ENCODE data around the gene MLANA.
"Not testable (repeated sequence)": the region's sequence is repeated elsewhere in the genome, so short reads cannot be mapped to it uniquely, and the experiment has no call there.

The MLANA gene

DNA sequence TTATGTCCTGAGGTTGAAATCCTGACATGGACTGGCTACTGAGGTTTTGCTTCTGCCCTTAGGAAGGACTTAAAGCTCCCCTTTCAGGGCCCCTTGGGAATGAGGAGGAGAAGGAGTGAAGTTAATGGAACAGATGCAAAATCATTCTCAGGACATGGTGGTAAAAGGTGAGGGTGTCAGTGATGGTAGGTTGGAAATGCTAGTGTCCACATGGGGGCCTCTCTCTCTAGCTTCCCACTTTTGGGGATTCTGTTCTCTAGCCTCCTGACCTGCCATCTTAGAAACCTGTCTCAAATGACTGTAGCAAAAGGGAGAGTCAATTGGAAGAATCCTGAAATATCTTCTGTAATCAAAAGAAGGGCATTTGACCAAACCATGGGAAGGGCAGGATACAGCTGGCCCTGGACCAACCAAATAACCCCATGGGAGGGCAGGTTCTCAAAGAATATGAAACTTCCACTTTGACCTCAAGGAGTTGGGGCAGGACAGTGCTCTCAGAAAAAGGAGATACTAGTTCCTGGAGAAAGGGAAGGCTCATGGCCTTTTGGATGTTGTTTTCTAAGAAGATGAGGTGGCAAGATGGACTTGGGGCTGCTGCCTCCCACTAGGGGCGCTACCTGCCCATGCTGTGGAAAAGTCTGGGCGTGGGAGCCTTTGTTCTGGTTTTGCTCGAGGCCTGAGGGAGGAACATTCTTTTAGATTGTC lies 21.2 kb upstream of the MLANA start:
- DNase-seq (ENCODE audit: low spot score): no peak

DNA sequence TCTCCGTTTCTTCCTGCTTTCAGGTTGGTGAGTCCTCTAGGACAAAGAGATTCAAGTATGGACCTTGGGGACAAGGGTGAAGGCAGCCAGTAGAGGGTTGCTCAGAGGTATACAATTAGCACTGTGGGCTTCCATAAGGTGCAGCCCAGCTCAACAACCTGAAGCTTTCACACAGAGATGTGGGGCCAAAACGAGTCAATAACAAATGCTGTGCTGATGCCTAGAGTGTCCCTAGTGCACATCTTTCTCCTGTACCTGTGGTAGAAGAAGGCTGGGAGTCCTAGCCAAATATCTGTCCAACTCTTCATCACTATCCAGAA lies 20.7 kb upstream of the MLANA start:
- DNase-seq (ENCODE audit: low spot score): no peak

DNA sequence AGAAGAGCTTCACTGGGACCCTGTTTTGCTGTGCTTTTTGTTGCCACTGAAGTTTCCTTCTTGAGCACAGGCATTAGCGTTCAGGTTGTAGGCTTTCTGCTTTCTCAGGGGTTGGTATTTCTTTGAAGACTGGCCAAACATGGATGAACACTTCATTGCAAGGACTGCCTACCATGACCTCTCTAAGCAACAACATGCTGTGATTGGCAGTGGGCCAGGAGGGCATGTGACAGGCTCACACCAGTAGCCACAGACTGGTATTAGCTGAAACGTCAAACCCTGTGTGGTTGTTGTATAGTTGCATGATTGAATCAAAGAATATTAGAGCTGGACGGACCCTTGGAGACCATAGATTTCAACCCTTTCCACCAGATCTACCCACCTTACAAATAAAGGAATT lies 20.0 kb upstream of the MLANA start:
- peak; percentile 24 for DNase-seq (ENCODE audit: low spot score)

DNA sequence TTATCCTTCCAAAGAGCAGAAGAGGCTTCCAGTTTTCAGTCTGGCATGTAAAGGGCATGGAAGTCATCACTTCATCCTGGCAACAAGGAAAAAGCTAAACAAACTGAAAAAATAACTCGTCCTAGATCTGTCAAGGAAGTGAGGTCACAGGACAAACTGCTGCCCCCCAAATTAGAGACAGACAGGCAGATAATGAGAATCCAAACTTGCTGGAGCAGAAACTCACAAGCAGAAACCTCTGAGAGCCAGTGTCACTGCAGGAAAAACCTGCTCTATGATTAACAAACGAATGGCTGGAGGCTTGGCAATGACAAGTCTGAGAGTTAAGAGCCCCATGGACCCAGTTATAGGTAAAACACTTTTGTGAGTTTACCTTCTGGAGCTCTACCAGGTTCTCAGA lies 18.9 kb upstream of the MLANA start:
- DNase-seq (ENCODE audit: low spot score): no peak

DNA sequence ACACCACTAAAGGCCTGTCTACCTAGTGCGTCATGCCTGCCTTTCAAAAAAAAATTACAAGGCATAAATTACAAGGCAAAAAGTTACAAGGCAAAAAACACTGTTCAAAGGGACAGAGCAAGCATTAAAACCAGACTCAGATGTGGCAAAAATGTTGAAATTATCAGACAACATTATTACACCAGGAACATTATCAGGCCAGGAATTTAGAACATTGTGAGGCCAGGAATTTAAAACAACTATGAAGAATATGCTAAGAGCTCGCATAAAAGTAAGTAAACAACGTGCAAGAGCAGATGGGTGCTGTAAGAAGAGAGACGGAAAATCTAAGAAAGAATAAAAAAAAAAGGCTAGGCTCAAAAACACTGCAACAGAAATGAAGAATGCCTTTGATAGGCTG lies 18.2 kb upstream of the MLANA start:
- DNase-seq (ENCODE audit: low spot score): no peak

DNA sequence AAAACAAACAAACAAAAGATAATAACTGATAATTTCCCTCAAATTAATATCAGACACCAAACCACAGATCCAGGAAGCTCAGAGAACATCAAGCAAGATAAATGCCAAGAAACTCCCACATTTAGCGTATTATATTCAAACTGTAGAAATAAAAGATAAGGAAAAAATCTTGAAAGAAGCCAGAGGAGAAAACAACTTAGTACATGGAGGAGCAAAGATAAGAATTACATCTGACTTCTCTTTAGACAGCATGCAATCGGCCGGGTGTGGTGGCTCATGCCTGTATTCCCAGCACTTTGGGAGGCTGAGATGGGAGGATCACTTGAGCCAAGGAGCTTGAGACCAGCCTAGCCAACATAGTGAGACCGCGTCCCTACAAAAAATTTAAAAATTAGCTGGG lies 17.2 kb upstream of the MLANA start:
- no peak for DNase-seq (ENCODE audit: low spot score)

DNA sequence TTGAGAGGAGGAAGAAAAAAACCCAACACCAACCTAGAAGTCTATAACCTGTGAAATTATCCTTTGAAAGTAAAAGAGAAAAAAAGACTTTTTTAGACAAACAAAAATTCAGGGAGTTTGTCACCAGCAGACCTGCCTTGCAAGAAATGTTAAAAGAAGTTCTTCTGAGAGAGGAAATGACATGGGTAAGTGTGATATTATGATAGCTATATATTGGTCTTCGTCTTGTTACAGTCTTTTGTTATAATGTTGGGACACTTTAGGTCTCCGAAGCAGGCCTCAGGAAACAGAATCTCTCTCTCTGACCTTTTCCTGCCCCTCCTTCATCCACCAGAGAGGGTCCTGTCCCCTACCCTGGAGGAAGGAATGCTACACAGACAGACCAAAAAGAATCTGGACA lies 16.6 kb upstream of the MLANA start:
- no peak for DNase-seq (ENCODE audit: low spot score)

DNA sequence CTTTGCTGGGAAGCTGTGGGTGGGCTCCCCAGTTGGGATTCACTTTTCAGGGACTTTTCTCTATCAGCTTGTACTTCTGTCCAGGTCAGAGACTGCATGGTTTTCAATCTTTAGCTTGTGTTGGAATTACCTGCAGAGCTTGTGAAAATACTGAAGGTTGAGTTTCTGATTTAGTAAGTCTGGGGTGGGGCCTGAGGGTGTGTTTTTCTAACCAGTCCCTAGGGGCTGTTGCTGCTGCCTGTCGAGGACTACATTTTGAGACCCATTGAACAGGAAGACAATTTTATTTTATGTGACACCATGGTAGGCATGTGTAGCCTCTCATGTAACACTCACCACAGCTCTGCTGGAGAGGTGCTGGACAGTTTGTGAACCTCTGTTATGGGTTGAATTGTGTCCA lies 14.7 kb upstream of the MLANA start:
- no peak for DNase-seq (ENCODE audit: low spot score)

DNA sequence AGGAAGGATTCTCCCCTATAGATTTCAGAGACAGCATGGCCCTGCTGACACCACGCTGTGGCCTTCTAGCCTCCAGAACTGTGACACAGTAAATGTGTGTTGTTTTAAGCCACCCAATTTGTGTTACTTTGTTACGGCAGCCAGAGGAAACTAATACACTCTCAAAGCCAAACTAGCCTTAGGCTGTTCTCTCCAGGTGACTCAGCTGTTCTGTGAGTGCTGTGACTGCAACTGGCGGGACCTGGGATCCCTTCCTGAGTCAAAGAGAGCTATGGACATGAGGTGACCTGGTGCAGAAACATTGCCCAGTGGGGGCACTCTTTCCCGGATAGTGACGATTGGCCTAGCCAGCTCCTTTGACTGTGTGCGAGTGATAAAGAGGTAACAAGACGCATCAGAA lies 14.0 kb upstream of the MLANA start:
- DNase-seq (ENCODE audit: low spot score): no peak

DNA sequence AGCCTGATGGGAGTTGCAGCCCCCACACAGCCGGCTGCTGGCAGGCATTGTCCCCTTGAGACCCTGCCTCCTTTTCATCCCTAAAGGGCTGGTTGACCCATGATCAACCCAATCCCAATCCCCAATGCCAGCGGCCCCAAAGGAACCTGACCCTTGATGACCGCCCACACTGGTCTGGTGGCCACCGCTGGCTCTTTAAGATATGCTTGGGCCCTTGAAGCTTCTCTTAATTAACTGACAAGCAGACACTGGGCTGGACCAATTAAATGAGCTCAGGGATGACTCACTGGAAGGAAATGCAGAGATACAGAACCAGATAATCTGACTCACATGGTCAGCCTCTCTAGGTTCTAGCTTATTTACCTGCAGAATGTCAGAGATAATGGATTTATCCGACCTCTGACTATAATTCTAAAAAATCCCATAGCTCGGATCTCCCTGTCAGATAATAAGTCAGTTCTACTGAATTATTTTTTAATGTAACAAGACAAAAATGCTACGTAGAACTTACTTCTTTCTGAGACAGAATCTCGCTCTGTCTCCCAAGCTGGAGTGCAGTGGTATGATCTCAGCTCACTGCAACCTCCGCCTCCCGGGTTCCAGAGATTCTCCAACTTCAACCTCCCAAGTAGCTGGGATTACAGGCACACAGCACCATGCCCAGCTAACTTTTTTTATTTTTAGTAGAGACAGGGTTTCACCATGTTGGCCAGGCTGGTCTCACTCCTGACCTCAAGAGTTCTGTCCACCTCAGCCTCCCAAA lies 11.1 kb upstream of the MLANA start:
- DNase-seq (ENCODE audit: low spot score): no peak

DNA sequence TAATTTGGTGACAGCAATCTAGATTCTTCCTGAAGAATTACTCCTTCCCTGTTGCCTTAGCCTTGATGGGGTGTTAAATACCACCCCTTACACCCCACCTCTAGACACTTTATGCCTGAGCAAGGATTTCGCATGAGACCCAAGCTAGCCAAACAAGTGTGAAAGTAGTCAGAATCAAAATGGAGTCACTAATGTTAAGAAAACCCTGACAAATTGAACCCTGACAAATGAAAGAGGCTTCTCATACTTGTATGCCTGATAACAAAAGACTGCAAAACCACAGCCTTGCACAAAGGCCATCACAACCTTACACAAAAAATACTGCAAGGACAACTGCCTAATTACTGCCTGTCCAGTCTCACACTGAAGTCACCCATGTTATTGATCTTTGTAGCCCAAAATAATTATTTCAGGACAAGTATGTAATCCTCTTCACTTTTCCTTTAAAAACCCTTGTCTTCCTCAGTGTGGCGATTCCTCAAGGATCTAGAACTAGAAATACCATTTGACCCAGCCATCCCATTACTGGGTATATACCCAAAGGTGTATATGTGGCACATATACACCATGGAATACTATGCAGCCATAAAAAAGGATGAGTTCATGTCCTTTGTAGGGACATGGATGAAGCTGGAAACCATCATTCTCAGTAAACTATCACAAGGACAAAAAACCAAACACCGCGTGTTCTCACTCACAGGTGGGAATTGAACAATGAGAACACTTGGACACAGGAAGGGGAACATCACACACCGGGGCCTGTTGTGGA lies 8.3 kb upstream of the MLANA start:
- DNase-seq (ENCODE audit: low spot score): not testable (repeated sequence)

DNA sequence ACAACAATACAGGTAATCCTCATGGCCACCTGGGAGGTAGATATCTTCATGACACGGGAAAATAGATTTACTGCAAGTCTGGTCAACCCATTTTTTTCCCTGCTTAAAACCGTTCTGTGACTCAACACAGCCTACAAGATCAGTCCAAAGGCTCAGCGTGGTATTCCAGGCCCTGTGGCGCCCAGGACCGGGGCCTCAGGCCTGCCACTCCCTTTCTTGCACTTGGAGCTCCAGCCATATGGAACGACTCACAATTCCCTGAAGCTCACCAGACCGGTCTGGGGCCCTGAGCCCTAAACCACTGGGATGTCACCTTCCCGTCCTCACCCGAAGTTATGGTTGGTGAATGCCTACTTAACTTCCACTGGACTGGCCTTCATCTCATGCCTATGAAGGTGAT lies 6.5 kb upstream of the MLANA start:
- DNase-seq (ENCODE audit: low spot score): no peak

DNA sequence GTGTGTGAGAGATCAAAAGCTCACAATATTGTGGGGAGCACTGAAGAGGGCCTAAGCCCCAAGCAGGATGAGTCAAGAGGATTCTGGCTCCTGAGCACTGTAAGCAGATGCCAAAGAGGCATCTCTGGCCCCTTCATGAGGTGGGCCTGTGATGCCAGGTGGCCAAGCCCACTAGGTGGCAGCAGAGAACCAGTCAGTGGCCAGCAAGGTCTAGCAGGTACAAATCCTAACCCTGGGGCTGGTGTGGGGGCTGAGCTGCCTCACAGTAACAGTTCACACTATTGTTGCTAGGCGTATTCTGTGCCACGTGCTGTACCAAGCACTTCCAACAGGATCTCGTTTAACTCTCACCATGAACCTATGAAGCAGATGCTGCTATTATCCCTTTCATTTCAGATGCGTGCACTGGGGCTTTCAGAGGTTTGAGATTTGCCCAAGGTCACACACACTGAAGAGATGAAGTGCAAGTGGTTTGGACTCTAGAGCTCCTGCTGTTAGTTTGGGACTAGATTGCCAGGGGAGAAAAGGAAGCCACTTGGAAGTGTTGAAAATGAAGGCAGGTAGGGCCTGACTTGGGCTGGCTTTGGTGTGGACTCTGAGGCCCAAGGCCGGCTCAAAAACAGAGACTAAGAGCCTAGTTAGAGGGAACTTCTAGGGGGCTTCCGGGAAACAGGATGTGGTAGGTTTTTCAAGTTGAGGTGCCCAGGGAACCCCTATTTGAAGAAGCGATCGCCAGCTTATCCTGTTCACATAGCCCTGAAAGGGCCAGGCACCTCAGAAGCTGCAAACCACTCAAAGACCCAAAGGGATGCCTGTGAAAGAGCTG lies 4.4 kb upstream of the MLANA start:
- DNase-seq (ENCODE audit: low spot score): peak; percentile 79

DNA sequence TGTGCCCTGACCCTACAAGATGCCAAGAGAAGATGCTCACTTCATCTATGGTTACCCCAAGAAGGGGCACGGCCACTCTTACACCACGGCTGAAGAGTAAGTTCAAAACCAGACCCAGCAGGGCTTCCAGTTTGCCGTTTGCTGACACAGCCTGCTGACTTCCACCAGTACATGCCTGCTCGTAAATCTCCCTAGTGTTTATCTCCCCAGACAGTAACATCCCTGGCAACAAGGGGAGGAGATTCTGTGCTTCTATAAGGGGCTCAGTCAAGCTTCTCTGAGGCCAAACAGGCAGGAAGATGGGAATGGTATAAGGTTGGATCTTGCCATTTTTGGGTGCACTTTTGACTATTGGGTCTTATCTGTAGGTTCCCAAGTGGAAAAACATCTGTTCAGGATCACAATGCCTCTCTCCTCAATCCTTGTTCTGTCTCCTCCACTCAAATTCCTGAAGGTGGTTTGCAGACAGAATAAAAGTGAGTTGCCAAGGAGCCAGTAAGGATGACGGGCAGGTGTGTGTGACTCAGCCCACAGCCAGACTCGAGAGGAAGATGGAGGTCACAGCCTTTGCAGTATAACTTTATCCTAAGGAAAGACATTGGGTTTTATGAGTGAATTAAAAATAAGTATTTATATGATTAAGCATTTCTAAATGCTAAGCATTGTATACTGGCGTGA lies 1.9 kb downstream of the MLANA start:
- DNase-seq (ENCODE audit: low spot score): no peak

DNA sequence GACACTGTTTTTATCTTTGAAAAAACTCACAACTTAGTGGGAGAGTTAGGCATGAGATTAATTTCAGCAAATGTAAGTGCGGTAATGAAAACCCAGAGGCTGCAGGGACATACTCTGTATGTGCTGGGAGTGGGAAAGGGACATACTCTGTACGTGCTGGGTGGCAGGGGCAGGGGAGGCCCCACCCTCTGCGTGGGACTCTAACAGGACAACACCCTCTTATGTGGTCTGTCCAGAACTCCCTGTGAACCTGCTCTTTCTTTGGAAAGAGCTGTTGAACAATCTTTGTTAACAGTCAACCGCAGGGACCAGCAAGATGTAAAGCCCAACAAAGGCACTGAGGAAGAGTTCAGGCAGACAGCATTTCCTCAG lies 2.4 kb downstream of the MLANA start:
- no peak for DNase-seq (ENCODE audit: low spot score)

DNA sequence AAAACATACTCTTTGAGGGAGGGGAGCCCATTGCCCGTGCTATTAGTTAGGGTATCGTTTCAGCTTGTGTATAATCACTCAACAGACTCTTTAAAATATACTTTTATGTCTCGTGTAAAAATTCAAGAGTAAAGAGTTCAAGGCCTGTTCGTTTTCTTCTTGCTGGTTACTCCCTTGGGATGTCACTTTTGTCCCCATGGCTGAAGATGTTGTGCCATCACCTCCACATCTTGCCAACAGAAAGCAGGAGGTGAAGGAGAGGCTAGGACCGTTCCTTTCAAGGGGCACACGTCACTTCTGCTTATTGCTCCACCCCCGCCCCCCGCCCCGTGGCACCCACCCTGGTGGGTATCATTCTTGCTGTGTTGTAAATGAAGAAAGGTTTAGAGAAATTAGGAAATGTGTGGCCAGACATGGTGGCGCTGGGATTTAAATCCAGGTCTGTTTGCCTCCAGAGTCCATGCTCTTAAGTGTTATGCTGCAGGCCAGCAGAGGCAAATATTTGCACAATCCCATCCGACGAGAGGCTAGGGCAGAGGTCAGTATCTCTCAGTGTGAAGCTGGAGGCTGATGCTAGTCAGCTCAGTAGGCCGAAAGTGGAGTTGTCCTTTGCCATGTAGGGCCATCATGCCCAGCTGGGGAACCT lies 3.0 kb downstream of the MLANA start:
- DNase-seq (ENCODE audit: low spot score): no peak

DNA sequence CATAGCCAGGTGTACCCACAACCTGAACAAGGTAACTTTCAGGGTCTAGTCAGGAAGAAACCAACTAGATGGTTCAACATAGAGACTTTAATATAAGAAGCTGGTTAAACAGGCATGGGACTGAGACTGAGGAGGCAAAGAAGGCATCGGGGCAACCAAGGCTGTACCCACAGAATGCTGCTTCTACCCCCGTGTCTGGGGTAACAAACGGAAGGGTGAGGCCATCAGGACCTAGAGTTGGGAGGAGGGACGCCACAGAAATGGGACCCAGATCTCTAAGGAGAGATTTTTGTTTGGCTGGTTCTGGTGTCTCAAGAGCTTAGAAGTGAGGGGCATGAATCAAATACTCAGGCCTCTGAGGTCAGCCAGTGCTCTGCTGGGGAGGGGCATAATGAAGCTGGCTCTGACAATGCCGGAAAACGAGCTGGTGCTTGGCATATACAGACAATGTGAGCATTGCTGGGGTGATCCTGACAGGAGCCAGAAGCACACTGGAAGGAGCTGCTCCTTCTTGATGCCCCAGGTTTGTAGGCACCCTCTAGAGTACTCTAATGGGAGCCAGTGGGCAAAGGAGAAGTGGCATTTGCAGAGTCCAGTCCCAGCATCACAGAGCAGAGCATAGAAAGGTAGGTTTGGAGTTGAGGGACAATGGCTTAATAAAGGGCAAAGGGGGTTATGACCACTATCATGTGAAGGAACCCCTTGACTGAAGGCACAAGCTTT lies 3.7 kb downstream of the MLANA start:
- DNase-seq (ENCODE audit: low spot score): no peak

DNA sequence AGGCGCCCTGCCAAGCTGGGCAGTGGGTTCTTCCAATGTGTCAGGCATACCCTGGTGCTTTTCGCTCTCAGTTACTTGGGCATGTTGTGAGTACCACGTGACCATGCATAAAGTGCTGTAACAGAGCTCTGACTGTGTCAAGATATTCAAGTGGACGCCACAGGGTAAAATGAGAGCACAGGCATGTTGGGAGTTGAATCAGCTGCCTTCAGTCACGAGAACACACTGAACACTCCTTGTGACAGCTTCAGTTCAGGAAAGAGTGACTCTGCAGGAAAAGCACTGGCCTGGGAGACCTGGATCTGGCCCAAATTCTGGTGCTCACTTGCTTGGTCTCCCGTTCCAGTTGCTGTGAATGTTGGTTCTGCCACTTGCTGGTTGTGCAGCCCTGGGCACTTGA lies 5.1 kb downstream of the MLANA start:
- no peak for DNase-seq (ENCODE audit: low spot score)

DNA sequence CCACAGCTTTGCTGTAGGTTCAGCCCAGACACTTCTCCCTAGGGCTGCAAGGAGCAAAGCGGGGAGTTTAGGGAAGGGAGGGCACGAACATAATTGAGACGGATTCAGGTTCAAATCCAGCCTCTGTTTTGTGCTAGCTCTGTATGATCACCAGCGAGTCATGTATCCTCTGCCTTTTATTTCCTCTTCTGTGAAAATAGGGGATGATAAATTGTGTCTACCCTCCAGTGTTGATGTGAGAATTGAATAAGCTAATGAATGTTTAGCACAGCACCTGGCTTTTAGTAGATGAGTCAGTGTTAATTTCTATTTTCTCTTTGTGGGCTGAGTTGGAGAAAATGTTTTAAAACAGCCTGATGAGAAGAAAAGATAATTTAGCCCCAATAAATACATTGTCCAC lies 6.2 kb downstream of the MLANA start:
- DNase-seq (ENCODE audit: low spot score): no peak

DNA sequence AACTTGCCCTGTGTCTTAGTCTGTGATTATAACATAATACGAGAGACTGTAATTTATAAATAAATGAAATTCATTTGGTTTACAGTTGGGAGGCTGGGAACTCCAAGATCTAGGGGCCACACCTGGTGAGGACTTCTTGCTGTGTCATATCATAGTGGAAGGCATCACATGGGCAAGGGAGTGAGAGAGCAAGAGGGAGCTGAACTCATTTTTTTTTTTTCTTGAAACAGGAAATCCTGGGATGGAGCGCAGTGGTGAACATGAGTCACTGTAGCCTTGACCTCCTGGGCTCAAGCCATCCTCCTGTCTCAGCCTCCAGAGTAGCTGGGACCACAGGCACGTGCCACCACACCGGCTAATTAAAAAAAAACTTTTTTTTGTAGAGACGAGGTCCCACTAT lies 7.2 kb downstream of the MLANA start:
- DNase-seq (ENCODE audit: low spot score): no peak

DNA sequence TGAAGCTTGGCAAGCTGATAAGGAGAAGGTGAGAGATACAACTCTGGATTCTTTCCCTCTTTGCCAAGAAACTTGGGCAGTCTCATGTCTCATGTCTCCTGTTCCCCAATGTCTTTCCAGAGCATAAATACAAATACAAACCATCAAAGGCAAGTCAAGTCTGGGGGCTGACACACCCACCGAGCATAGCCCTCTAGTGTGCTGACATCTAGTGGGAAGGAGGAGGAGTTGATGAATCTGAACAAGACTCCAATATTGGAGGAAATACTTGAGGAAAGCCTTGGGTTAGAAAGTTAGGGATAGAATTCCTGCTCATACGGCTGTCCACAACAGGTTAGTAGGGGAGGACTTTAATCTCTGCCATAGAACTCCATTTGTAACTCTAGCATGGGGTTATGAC lies 8.6 kb downstream of the MLANA start:
- DNase-seq (ENCODE audit: low spot score): no peak

Data from hematopoietic multipotent progenitor cell treated with erythropoietin and hydrocortisone succinate and interleukin-3 and kit ligand, for 17 days (in vitro differentiated cells).